Brain microvascular endothelial cell (primary cell): Measurements from ENCODE around the gene SNAI1.
"Not testable (repeated sequence)": the region's sequence is repeated elsewhere in the genome, so short reads cannot be mapped to it uniquely, and the experiment has no call there.

Source experiments
- DNase-seq: peaks from one replicate; pipeline ENCODE4 v3.0.0-alpha.2; 2020
- H3K27ac ChIP-seq: fragments of 250-450 bp; sonication (Bioruptor Pico); 2 replicates; pipeline ENCODE4 v1.5.1; 2020; ENCODE audit warnings: mild to moderate bottlenecking, moderate library complexity
- H3K27me3 ChIP-seq: fragments of 250-450 bp; sonication (Bioruptor Pico); replicated peaks from 2 replicates; pipeline ENCODE4 v1.5.1; 2020; ENCODE audit warnings: mild to moderate bottlenecking
- H3K36me3 ChIP-seq: fragments of 250-450 bp; sonication (Bioruptor Pico); replicated peaks from 2 replicates; pipeline ENCODE4 v1.5.1; 2020; ENCODE audit warnings: mild to moderate bottlenecking
- H3K4me3 ChIP-seq: 2 replicates; pipeline ENCODE4 v1.5.1; 2011; ENCODE audit warnings: low read depth, mild to moderate bottlenecking, control low read depth, low read length, moderate library complexity
- CTCF ChIP-seq: IDR thresholded peaks from 2 replicates; pipeline ENCODE4 v1.5.1; 2011; ENCODE audit warnings: low read depth, mild to moderate bottlenecking, moderate library complexity, low read length, control low read depth, inconsistent platforms; ENCODE audit errors: missing control alignments
- in situ Hi-C: cut with HindIII; loops from 2 replicates; pipeline ENCODE4 v1.10.0; 2017; ENCODE audit warnings: low sequenced_read_pairs, low pct_ligation_motif_present

SNAI1 gene

DNA sequence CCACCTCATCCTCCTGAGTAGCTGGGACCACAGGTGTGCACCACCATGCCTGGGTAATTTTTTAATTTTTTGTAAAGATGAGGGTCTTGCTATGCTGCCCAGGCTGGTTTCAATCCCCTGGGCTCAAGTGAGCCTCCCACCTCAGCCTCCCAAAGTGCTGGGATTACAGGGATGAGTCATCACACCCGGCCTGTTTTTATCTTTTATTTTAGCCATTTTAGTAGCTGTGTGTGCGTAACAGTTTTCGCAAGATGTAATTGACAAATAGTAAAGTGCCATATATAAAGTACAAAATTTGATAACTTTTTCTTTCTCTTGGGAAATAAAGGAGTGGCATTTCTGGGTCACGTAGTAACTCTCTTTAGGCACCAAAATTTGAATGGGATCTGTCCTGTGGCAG is 21.4 kb downstream of the SNAI1 start:
- H3K27ac ChIP-seq, result no peak overlapping the region
- in situ Hi-C loops, result no loop called here
- H3K36me3 ChIP-seq, result no peaks in the 10 kb centered on the region
- no peak for TF ChIP-seq CTCF
- no peak for DNase-seq
- H3K4me3 ChIP-seq, result no peak overlapping the region
- H3K27me3 ChIP-seq, result no peaks in the 10 kb centered on the region

GRCh38 chr20:50005471-50005981 is 22.7 kb downstream of the SNAI1 start:
- TF ChIP-seq CTCF, result no peak
- DNase-seq, result no peak
- H3K36me3 ChIP-seq, result no peaks in the 10 kb centered on the region
- no peaks in the 10 kb centered on the region for H3K27me3 ChIP-seq
- H3K27ac ChIP-seq, result no peak overlapping the region
- in situ Hi-C loops, result no loop called here
- no peak overlapping the region for H3K4me3 ChIP-seq

- TF ChIP-seq CTCF, result no peak
- Histone ChIP-seq H3K4me3 (no peak overlapping the region), H3K36me3 (no peaks in the 10 kb centered on the region), H3K27ac (no peak overlapping the region), H3K27me3 (no peaks in the 10 kb centered on the region)
- in situ Hi-C loops, result no loop called here
- DNase-seq, result no peak
These were observed 24.6 kb downstream of the SNAI1 start for GRCh38 chr20:50007369-50007768.

DNA sequence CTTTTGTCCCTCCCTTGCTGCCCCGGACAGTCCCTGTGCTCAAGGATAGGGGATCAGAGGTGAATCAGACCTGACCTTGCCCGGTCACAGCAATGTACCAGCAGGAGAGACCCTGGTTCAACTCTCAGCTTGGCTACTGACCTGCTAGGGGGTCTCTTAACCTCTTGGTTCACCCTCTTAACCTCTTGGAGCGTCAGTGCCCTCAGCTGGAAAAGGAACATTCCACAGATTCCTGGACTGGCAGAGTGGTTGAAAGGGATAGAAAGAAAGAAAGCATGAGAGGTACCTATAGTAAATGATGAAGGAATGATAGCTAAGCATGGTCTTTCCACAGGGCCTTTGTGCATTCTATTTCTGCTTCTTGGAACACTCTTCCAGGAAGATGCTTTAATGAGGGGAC is 25.2 kb downstream of the SNAI1 start:
- in situ Hi-C loops, result no loop called here
- no peak for TF ChIP-seq CTCF
- no peaks in the 10 kb centered on the region for H3K27me3 ChIP-seq
- no peak overlapping the region for H3K4me3 ChIP-seq
- no peak overlapping the region for H3K27ac ChIP-seq
- no peak for DNase-seq
- no peaks in the 10 kb centered on the region for H3K36me3 ChIP-seq

GRCh38 chr20:50009521-50010454 is 27.0 kb downstream of the SNAI1 start:
- DNase-seq, result no peak
- no peaks in the 10 kb centered on the region for H3K36me3 ChIP-seq
- H3K27me3 ChIP-seq, result no peaks in the 10 kb centered on the region
- no peak overlapping the region for H3K27ac ChIP-seq
- no peak for TF ChIP-seq CTCF
- H3K4me3 ChIP-seq, result no peak overlapping the region
- in situ Hi-C loops, result no loop called here

DNA sequence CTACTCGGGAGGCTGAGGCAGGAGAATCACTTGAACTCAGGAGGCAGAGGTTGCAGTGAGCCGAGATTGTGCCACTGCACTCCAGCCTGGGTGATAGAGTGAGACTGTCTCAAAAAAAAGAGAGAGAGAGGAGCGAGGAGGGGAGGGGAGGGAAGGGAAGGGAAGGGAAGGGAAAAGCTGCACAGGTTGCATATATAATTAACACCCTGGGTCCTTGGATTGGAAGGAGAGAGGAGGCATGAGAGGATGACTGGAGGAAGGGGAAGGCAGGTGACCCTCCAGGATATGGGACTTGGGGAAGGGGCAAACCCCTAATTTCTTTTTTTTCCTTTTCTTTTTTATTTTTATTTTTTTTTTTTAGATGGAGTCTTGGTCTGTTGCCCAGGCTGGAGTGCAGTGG is 28.8 kb downstream of the SNAI1 start:
- H3K36me3 ChIP-seq, in situ Hi-C loops, H3K4me3 ChIP-seq, H3K27me3 ChIP-seq, H3K27ac ChIP-seq, DNase-seq: not testable (repeated sequence)
